Activated CD4-positive, alpha-beta T cell treated with anti-CD3 and anti-CD28 coated beads, Interleukin-2, amount 50 U/mL, for 4 hours (primary cell): Measurements from ENCODE around the gene GLIPR1L2.
"Not testable (repeated sequence)": the region's sequence is repeated elsewhere in the genome, so short reads cannot be mapped to it uniquely, and the experiment has no call there.

Experiments
- DNase-seq, 2 experiments: peaks; one replicate each; pipeline ENCODE4 v3.0.0-alpha.2; 2020

Gene GLIPR1L2

GRCh38 chr12:75438059-75438754 is 47.3 kb downstream of the GLIPR1L2 start:
- DNase-seq = no peak

- no peak for DNase-seq
Measured at GRCh38 chr12:75439048-75439447, 48.2 kb downstream of the GLIPR1L2 start.

- DNase-seq = no peak
Measured at GRCh38 chr12:75439930-75440329, 49.0 kb downstream of the GLIPR1L2 start.

- DNase-seq = not testable (repeated sequence)
Measured at GRCh38 chr12:75441687-75442449, 51.0 kb downstream of the GLIPR1L2 start.

GRCh38 chr12:75442454-75442853 is 51.6 kb downstream of the GLIPR1L2 start:
- DNase-seq = not testable (repeated sequence)

GRCh38 chr12:75443709-75444108 is 52.8 kb downstream of the GLIPR1L2 start:
- DNase-seq = no peak

- no peak for DNase-seq
Measured at GRCh38 chr12:75444429-75445136, 53.7 kb downstream of the GLIPR1L2 start.

- DNase-seq = not testable (repeated sequence)
Measured at GRCh38 chr12:75445137-75445507, 54.2 kb downstream of the GLIPR1L2 start.

GRCh38 chr12:75446857-75447256 is 56.0 kb downstream of the GLIPR1L2 start:
- no peak for DNase-seq

- no peak for DNase-seq
Measured at GRCh38 chr12:75447691-75448393, 57.0 kb downstream of the GLIPR1L2 start.

- no peak for DNase-seq
Measured at GRCh38 chr12:75452675-75453330, 61.9 kb downstream of the GLIPR1L2 start.

GRCh38 chr12:75455839-75456238 is 65.0 kb downstream of the GLIPR1L2 start:
- DNase-seq = no peak

- no peak for DNase-seq
Measured at GRCh38 chr12:75457191-75457590, 66.3 kb downstream of the GLIPR1L2 start.

- DNase-seq = not testable (repeated sequence)
Measured at GRCh38 chr12:75457866-75458265, 67.0 kb downstream of the GLIPR1L2 start.

- DNase-seq = no peak
Measured at GRCh38 chr12:75459755-75460154, 68.9 kb downstream of the GLIPR1L2 start.

GRCh38 chr12:75460204-75460603 is 69.3 kb downstream of the GLIPR1L2 start:
- DNase-seq = no peak

GRCh38 chr12:75471902-75472890 is 81.3 kb downstream of the GLIPR1L2 start:
- no peak for DNase-seq

GRCh38 chr12:75474116-75474515 is 83.2 kb downstream of the GLIPR1L2 start:
- no peak for DNase-seq

GRCh38 chr12:75476071-75476470 is 85.2 kb downstream of the GLIPR1L2 start:
- no peak for DNase-seq

- DNase-seq = no peak
Measured at GRCh38 chr12:75477137-75477536, 86.2 kb downstream of the GLIPR1L2 start.

- DNase-seq = no peak
Measured at GRCh38 chr12:75478116-75478794, 87.4 kb downstream of the GLIPR1L2 start.
